Hypothalamus (tissue), 51 donors: ENCODE results near the gene IL2RA.
"Not testable (repeated sequence)": the region's sequence is repeated elsewhere in the genome, so short reads cannot be mapped to it uniquely, and the experiment has no call there.

Experiments
- DNase-seq, 51 donors: peaks; one replicate each; lab custom pipeline; 2025; lab: John Stamatoyannopoulos, UW

Gene IL2RA

DNA sequence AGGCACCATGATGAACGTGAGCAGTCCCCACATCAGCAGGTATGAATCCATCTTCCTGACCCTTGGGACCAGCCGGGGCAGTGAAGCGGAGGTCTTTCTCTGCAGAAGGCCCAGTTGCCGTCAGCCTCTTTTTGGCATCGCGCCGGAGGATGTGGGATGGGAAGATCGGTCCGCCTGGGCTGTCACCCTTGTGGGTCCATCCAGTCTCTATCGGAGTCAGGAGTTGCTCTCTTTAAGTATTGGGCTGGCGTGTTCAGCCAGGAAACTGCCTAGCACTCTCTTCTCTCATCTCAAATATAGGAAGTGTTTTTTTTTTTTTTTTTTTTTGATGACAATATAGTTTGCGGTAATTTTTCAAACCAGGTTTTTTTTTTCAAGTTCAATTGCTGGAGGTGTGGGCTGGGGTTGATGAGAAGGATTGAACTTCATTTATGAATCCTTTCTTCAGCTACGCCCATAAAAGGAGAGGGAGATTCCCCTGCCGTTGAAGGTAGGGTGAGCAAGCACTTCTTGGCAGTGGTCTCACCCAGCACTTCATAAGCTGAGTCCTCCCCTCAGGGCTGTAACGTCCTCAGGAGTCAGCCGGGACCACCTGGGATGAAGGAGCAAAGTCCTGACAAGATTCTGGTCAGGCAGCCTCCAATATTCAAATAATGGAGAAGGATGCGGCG, at the start of gene IL2RA:
Gene IL2RA (minus strand): TSS at position 267 of the 671 bp plus-strand sequence. CDS start 216 bp downstream, at position 51.
- peak in 1 of 51 donors; percentile 67 for DNase-seq

DNA sequence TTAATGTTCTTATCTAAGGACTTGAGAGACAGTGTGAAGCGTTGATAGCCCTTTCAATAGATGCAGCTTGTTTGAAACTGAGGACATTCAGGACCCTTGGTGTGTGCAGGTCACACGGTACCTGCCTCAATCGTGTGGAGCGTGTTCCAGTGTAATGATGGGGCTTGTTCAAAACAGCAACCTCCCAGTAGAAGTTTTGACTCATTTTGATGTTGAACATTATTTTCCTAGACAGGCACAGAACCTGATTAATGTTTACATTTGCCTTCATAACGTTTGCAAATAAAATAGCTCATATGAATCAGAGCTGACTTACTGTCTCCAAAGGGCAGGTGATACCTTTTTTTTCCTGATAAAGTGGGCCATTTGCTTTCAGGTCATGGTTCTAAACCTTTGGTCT, 48.0 kb upstream of the IL2RA start:
- no peak for DNase-seq

DNA sequence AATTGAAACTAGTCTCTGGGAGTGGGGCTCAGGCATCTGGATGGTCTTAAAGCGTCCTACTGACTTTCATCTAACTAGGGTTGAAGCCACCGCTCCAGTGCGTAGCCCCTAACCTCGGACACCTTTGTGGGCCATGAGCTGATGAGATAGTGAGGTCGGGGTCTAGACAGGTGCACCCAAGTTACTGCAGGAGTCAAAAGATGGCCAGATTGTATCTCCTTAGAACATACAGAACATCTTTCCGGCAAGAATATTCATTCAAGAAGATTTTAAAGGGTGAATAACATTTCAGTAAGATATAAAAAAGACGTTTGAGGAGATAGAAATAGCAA, 47.2 kb upstream of the IL2RA start:
- DNase-seq, result no peak

DNA sequence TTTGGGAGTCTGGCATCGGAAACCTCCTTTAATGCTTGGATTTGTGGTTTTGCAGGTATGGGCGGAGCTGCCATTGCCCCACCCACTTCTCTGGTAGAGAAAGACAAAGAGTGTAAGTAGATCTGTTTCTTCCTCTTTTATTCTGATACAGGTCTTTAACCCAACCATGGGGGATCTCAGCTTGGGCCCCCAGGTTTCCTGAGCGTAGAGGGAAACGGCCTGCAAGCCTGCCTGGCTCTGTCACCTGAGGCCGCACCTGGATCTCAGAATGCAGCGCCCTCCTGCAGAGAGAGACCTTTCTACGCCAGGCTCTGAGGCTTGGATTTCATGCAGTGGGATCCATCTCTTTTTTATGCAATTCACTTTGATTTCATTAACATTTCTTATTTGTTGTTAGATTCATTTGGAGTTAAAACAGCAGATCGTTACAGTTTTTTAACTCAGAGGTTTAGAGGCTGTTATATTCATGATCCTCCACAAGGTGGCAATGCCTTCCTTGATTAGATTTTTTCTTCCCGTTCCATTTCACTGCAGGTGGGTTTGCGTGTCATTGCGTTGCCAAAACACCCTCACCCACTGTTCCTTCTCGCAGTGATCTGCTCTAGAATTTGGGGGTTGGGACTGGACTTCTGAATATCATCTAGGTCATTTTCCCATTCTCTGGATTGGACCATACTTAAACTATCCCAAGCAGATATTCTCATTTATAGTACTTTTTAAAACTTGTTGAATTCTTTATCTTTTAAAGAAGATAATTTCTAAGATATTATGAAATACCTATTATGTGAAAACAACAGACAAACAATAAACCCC, 46.7 kb upstream of the IL2RA start:
- DNase-seq, result peak in 4 of 51 donors; percentile 11 to 33 (median 20)

DNA sequence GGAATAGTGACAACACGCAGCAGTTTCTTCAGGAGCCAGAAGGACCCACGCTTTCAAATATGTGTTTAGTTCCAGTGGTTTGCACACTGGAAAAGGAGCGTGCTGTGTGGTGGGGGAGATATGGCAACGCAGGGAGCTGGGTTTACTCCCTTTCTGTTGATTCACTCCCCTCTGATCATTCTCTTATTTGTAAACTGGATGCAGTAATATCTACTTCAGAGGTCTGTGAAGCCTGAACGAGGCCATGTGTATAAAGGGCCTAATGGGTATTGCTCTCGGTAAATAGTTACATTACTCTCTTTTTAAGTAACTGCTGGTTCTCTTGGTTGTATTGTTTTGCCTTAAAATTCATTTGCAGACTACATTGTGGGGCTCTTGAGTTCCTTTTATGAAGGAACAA, 45.9 kb upstream of the IL2RA start:
- no peak for DNase-seq

DNA sequence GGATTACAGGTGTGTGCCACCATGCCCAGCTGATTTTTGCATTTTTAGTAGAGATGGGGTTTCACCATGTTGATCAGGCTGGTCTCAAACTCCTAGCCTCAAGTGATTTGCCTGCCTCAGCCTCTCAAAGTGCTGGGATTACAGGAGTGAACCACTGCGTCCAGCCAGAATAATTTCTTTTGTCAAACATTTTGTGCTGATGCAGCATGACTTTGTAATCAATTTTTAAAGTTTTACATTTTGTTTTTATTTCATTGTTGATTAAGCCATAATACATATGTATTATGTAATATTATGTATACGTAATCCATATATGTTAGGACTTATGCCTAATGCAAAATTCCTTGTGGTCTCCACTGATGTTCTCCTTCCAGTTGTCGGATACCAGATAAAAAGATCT, 45.4 kb upstream of the IL2RA start:
- not testable (repeated sequence) for DNase-seq

DNA sequence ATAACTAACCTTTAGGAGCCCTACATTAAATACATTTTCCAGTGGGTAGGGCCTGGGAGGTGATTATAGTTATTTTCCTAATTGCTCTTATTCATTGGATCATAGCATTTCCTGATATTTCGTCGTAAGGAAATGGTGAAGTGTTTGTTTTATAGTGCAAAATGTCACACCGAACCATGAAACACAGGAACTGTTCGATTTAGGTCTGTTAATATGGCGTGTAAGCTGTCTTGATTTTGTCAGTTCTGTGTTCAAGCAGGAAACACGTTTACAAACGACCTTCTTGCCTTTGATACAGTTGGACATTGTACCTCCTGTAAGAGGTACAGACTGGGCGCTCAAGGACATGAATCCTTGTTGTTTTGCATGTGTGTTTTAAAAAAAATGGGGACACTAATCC, 41.4 kb upstream of the IL2RA start:
- DNase-seq, result no peak

DNA sequence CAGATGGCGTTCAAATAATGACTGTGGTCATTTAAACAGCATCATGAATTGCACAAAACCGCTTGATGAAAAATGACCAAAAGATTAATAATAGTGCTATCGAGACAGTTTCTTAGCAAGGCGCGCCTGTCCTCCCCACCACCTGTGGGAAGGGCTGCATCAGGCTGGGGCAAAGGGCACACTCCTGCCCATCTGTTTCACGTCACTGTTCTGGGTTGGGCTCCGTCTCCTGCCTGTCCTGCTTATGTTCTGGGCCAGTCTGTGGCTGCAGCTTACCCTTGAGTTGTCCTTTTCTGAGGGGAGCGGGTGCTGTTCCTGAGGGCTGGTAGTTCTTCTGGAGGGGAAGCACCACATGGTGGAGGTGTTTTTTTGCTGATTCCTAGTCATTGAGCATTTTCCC, 40.0 kb upstream of the IL2RA start:
- no peak for DNase-seq

DNA sequence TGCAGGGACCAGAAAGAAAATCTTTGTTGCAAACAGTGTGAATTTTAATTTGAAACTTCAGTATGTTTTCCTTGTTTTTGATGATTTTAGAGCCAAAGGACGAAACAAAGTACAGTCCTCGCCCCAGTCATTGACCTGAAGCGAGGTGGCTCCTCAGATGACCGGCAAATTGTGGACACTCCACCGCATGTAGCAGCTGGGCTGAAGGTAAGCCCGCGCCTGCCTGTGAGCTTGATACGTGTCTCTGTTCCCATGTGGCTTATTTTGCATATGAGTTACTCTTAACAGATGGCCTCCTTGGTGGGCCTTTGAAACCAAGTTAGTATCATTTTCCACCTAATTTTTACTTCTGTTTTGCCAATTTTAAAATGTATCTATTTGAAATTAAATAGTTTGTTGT, 39.0 kb upstream of the IL2RA start:
- no peak for DNase-seq

DNA sequence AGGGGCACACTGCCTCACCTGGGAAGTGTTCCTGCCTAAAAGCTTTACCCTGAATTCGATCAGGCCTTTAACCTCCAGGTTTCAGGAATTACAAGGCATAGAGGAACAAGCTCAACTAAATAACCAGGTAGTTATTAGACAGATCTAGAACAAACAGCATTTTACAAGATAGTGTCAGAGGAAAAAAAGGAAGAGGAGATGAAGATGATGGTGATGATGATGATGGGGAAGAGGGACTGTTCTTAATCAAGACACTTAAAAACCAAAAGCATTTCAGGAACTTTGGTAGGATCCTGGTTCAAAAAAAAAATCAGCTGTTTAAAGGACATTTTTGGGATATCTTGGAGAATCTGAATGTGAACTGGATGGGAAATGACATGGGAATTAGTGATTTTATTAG, 38.2 kb upstream of the IL2RA start:
- DNase-seq, result no peak

DNA sequence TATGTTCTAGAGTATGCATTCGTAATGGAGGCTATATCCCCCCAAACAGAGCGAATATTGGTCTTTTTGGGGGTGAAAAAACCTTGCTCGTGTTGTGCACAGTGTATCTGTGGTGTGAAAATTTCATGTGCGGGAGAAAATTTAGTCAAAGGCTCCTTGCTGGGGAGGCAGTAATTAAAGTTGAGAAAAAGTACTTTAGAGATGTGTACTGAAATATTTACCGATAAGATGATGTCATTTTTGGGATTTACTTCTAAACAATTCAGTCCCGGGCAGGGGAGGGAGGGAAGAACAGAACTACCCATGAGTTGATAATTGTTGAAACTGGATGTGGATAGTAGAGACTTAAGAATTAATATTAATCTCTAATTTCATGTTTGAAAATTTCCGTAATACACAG, 36.0 kb upstream of the IL2RA start:
- DNase-seq, result no peak

DNA sequence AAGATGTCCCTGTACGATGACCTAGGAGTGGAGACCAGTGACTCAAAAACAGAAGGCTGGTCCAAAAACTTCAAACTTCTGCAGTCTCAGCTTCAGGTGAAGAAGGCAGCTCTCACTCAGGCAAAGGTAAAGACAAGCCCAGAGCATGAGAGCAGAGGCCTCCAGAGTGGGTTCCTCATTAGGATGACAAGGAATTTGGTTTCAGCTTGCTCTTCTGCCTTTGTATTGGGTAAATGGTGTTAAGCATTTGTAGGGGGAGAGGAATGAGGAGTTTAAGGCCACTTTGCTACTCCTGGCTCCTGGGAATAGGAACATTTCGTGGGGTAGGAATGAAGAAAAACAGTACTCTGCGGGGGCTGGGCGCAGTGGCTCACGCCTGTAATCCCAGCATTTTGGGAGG, 34.9 kb upstream of the IL2RA start:
- DNase-seq, result no peak

DNA sequence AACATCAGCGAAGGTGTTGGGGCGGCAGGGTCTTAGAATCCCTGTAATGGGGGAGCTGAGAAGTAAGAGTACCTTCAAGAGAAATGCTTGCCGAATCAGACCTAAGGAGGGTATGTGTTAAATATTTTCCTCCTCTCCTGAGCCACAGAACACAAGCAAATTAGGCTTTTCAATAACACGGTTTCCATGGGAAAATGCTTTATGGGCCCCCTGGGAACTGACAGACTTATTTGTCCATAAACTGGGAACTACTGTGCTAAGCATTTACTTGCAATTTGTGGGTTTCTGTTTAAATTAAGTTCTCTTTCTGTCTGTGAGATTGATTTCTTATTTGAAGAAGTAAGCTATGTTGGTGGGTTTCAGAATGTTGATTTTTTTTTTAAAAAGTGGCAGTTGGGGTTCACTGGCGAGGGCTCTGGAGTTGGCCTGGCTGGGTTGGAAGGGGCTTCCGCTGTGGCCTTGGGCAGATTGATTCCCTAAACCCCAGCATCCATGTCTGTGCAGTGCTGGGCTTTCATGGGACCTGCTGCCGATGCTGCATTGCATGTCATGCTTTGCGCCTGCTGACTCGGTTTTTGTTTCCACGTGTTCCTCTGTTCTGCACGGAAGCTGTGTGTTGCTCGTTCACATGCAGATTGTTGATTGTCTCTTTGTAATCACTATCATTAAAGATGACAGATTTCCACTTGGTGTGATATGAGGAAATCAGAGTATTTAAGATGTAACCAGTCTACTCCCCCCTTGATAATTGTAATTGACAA, 33.8 kb upstream of the IL2RA start:
- DNase-seq, result no peak

DNA sequence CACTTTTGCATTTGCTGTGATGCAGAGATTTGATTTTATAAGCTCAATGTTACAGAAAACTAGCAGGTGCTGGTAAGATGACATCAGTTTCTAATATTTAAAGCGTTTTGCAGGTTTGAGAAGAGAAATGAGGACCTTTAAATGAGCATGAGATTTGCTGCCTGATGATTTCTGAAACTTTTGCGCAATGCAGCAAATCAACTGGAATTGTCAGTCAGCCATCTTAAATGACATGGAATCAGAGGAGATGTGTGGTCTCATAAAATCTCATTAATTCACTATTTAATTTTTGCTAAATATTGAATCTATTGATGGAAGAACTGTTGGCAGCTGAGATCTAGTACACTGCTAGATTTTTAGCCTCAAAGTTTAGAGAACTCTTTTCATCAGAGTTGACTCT, 30.6 kb upstream of the IL2RA start:
- DNase-seq, result no peak

DNA sequence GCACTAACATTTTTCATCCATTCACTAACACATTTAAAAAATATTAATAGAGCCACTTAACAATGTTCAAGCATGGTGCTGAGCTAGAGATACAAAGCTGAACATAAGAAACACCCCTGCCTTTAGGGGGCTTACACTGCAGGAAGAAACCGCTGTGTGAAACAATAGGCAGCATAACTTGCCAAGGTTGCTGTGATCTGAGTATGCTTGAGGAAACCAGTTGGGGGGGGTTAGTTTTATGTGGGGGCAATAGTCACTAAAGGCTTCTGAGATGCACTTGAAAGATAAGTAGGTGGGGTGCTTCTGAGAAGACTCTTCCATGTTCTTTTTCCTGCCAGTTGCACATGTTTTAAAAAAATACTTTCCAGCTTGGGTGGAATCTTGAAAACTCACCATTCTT, 29.5 kb upstream of the IL2RA start:
- DNase-seq, result no peak

DNA sequence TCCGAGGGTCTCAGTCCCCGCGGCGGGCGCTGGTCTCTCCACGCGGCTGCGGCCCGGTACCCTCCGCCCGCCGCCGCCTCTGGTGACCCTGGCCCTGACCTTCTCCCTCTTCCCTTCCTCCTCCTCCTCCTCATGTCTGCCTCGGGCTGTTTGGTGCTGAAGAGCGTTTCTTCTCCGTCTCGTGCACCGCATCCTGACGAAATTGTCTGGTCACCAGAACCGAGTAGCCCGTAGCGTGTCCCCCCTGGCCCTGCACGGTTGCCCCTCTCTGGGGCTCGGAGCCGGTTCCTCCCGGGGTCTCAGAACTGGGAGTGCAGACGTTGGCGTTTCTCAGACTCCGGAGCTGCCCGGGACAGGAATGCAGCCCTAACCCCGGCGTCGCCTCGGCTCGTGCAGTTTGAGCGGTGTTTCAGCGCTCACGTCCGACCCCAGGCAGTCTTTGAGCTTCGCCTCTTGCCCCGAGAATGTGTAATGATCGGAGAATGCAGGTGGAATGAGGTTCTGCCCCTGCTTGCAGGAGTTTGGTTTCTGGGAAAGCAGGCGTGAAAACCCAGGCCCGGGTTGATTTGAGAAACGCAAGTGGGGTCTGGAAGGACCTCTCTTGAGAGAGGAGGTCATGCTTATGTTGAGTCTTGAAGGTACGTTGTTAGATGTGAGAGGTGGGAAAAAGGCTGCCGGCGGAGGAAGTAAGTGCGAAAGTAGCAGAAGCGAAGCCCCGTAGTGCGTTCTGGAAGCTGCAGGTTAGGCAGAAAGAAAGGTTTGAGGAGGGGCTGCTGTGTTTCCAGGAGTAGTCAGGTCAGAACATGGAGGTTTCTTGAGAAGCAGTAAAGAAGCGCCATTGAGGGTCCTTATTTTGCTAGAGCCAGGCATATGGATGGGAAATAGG, 27.4 kb upstream of the IL2RA start:
- peak in 5 of 51 donors; percentile 5 to 48 (median 30) for DNase-seq

DNA sequence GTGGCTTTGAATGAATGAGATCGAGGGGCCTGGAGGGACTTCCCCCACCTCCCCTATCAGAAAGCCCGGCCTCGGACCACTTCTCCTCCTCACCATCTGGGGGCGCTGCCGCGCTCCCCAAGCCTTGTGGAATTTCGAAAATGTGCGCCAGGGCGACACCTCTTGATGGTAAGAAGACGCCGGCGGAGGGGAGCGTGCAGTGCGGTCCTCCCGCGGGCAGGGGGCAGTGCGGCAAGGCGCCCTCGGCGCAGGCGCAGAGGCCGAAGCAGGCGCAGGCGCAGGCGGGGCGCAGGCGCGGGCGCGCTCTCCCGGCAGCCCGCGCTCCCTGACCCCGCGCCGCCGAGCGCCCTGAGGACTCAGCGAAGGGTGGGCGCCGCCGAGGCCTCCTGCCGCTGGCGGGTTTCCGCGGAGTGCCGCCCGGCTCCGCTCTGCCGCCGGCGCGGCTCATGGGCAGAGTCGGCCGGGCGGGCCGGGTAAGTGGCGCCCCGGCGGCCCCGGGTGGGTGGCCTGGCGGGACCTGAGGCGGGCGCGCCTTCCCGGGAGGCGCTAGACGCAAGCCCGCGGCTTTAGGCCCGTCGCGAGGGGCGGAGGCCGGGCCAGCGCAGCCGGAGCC, 26.7 kb upstream of the IL2RA start, which contains the start of gene RBM17:
Gene RBM17 (plus strand): TSS at position 314 of the 613 bp plus-strand sequence. CDS start 8,032 bp downstream, outside the sequence.
- peak; percentile 45 to 94 (median 87) for DNase-seq

DNA sequence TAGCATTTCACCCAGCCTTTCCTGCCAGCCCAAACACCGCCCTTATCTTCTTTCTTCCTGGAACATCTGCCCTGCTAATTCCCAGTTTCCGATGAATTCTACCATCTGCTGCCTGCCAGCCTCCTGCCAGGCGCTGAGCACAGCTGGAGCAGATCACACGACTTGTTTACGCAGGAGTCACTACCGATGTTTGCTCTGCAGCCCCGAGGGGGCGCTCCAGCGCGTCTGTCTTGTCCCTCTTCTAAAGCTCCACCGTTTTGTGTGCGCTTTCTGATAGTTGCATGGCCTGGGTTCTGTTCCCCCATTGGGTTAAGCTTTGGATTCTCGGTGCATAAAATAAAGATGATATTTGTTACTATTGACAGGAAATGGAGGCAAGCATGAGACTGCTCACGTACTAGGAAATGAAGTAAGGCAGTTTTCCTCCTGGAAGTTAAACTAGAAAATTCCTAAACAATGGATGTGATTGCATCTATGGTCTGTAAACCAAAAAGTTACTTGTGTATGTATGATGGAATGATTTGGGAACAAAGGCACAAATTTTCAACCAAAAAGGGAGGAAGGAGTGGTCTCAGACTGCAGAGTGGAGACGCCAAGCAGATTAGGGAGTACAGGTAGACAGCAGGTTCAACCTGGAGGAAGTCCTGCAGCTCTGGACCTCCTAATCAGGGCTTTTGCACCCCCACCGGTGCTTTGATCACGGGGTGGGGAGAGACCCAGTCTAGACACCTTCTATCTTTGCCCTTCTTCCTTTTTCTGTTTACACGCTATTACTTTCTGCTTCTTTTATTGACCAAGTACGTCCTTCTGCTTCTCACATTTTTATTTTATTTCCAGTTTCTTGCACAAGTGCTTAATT, 24.4 kb upstream of the IL2RA start:
- DNase-seq, result peak in 50 of 51 donors; percentile 15 to 92 (median 76)
